Bronchial epithelial cell (primary cell): ENCODE data around the gene SH3BP2. TPM values are rescaled to one million over a fixed set of nuclear protein-coding genes. Genes with fewer than 3 reads are reported as not detected.

ENCODE experiments used
- DNase-seq: peaks from one replicate; pipeline ENCODE4 v3.0.0-alpha.2; 2010; ENCODE audit warnings: low read depth
- FAIRE-seq: peaks from 2 replicates; lab custom pipeline; 2011; peaks lifted over from hg19 to GRCh38; lab: Jason Lieb, UNC
- H3K27me3 ChIP-seq: 2 replicates; pipeline ENCODE4 v1.5.1; 2011; ENCODE audit warnings: low read length; ENCODE audit not compliant: control insufficient read depth, insufficient read depth
- H3K36me3 ChIP-seq: 2 replicates; pipeline ENCODE4 v1.5.1; 2011; ENCODE audit warnings: low read length; ENCODE audit not compliant: control insufficient read depth, insufficient read depth
- H3K4me3 ChIP-seq: 2 replicates; pipeline ENCODE4 v1.5.1; 2011; ENCODE audit warnings: mild to moderate bottlenecking, low read depth, low read length, control low read depth
- total RNA-seq: library from RNA; depleted of rRNA; stranded (reverse); fragments of >200 nt; gene quantifications from 2 replicates; pipeline ENCODE4 v1.2.1, GENCODE V29; 2014
- TF ChIP-seq, protein P1 (sequence below): IDR thresholded peaks from 2 replicates; pipeline ENCODE4 v1.5.1; 2011; ENCODE audit warnings: mild to moderate bottlenecking, moderate library complexity, low read length, control low read depth, inconsistent platforms; ENCODE audit not compliant: insufficient read depth, severe bottlenecking

SH3BP2 gene
- total RNA-seq, 1 donor from 2014 or later, result 31.1 TPM

DNA sequence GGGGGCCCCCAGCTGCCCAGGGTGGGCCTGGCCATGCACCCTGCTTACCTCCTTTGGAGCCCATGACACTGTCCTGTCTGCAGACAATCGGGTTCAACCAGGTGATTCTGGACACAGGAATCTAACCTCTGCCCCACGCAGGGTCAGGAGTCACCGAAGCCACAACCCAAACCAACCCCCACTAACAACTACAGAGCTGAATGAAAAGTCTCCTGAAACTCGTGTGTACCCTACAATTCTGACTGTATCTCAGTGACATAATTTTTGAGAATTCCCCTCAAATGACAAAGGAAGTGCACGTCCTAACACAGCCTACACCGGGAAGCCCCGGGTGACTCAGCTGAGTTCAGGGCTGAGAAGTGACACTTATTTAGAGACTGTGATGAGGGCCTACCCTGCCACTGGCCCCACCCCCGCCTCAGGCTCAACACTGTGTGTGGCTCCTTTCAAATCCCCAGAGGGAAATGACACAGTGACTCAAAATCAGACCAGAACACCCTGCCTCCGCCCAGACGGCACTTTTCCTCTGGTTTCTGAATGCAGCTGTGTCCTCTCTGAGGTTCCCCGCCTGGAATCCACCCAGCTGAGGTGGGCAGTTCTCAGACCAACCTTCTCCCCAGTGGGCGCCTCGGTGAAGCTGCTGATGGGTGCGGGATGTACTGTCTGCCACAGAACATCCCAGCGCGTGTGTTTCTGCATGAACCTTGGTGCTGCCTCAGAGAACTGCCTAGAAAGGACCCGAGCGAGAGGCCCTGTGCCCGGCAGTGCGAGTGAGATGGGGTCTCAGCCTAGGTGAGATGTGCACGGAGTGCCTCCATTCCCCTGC, 46.7 kb upstream of the SH3BP2 start:
- H3K4me3 ChIP-seq, result no peak overlapping the region
- peak; percentile 84 for DNase-seq
- TF ChIP-seq, protein P1, sequence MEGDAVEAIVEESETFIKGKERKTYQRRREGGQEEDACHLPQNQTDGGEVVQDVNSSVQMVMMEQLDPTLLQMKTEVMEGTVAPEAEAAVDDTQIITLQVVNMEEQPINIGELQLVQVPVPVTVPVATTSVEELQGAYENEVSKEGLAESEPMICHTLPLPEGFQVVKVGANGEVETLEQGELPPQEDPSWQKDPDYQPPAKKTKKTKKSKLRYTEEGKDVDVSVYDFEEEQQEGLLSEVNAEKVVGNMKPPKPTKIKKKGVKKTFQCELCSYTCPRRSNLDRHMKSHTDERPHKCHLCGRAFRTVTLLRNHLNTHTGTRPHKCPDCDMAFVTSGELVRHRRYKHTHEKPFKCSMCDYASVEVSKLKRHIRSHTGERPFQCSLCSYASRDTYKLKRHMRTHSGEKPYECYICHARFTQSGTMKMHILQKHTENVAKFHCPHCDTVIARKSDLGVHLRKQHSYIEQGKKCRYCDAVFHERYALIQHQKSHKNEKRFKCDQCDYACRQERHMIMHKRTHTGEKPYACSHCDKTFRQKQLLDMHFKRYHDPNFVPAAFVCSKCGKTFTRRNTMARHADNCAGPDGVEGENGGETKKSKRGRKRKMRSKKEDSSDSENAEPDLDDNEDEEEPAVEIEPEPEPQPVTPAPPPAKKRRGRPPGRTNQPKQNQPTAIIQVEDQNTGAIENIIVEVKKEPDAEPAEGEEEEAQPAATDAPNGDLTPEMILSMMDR, result no peak
- peak; percentile 84 for FAIRE-seq
- H3K36me3 ChIP-seq, result peaks cover 29% of the 10 kb centered on the region
- no peaks in the 10 kb centered on the region for H3K27me3 ChIP-seq

DNA sequence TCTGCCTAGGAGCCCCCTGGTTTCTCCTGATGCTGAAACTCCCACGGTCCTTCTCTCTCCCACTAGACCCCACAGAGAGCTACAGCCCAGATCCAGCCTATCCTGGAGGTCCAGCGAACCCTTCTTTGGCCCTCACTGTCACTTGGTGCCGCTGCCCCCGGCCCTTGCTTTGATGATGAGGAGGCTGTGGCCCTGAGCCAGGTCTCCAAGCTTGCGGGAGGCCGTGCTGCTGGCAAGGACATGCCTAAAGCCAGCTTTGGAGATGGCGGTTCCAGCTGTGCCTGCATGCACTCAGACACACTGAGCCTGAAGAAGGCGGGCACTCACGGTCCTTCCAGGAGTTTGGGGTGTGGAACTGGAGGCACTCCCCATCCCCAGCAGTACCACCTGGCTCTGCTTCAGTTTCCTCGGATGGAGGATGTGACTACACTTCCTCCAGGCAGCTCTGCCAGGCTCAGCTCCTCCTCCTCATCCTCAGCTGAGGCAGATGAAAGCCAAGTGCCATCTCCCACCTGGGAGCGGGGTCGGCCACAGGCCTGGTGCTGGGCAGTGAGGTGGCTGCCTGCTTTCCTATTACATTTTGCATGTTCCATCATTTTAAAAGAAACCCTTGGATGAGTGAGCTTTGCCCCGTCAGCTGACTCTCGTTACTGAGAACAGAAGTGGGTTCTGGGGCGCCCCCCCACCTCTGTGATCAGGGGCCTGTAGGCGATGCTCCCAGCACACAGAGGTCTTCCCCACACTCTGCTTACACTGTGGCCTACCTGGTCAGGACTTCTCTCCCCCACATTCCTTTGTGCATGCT, 45.8 kb upstream of the SH3BP2 start:
- DNase-seq, result no peak
- peaks cover 29% of the 10 kb centered on the region for H3K36me3 ChIP-seq

DNA sequence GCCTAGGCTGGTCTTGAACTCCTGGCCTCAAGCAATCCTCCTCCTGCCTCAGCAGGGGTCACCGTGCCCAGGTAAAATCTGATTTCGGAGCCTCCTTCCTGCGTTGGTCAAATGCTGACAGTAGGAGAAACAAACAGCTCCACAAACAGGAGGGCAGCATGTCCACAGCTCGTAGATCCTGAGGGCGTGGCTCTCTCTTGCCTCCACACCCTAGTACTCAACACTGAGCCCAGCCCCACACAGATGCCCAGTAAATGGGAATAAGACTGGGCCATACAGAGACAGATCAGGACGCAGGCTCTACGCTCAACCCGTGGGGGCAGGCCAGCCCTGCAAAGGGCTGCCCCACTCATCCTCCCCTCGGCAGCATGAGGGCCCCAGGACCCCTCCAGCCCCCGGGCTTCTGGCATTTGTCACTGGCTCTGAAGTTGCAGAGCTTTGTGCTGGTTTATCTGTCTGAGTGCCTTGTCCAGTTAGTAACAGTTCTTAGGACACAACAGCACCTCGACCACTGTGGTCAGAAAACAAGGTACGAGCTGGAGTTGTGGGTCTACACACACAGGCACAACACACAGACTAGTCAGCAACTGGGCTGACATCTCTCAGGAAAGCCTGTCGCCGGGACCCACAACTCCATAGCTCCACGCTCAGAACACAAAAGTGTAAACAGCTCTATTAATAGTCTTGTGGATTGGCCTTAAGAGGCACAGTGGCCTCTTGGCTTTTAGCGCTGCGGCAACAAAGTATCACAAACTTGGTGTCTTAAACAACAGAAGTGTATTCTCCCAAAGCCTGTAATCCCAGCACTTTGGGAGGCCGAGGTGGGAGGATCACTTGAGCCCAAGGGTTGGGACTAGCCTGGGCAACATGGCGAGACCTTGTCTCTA, 41.9 kb upstream of the SH3BP2 start:
- DNase-seq (no peak), FAIRE-seq (no peak)
- H3K27me3 ChIP-seq, result no peaks in the 10 kb centered on the region
- H3K36me3 ChIP-seq, result peaks cover 15% of the 10 kb centered on the region
- TF ChIP-seq, protein P1, result no peak
- H3K4me3 ChIP-seq, result no peak overlapping the region

More for the DNA sequence above, 45.8 kb upstream of the SH3BP2 start:
- H3K27me3 ChIP-seq, result no peaks in the 10 kb centered on the region
- no peak overlapping the region for H3K4me3 ChIP-seq
- TF ChIP-seq, protein P1, result no peak
- FAIRE-seq, result no peak

DNA sequence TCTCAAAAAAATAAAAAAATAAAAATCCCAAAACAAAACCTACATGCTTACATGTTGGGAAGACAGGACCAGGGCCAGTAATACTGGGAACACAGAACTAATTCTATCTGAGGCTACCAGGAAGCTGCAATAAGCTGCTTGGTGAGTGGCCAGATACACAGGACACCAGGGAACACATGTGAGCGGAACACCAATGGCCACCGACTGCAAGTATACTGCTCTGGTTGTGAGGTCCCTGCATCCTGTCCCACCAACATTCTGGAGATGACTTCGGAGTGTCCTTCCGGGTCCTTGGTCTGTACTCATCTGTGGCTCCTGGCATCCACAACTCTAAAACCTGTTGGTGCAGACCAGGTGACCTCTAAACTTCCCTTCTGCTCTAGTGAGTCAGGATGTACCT, 39.4 kb upstream of the SH3BP2 start:
- peaks cover 4% of the 10 kb centered on the region for H3K36me3 ChIP-seq
- no peak for FAIRE-seq
- no peaks in the 10 kb centered on the region for H3K27me3 ChIP-seq
- peak; percentile 26 for DNase-seq
- no peak overlapping the region for H3K4me3 ChIP-seq
- TF ChIP-seq, protein P1, result no peak
